ENCODE measurements around the gene DACH1. TPM values are rescaled to one million over a fixed set of nuclear protein-coding genes. Genes with fewer than 3 reads are reported as not detected.

Gene DACH1
- not detected in 2 replicates for total RNA-seq (2014; rRNA removed)
- Bru-seq, nascent RNA = percentile 25 among the genes with signal in this experiment
- BruChase-seq, experiment 1, labeled RNA remaining after a 6-hour chase = percentile 10 among the genes with signal in this experiment
- percentile 24 among the genes with signal in this experiment for BruChase-seq, experiment 2, labeled RNA remaining after a 2-hour chase
- long read RNA-seq, full-length matches to known transcripts = 1 of 2 reads
- long read RNA-seq, partial matches to known transcripts = 0 of 2 reads
- long read RNA-seq, other reads (novel, unspliced or antisense) = 1 of 2 reads

DNA sequence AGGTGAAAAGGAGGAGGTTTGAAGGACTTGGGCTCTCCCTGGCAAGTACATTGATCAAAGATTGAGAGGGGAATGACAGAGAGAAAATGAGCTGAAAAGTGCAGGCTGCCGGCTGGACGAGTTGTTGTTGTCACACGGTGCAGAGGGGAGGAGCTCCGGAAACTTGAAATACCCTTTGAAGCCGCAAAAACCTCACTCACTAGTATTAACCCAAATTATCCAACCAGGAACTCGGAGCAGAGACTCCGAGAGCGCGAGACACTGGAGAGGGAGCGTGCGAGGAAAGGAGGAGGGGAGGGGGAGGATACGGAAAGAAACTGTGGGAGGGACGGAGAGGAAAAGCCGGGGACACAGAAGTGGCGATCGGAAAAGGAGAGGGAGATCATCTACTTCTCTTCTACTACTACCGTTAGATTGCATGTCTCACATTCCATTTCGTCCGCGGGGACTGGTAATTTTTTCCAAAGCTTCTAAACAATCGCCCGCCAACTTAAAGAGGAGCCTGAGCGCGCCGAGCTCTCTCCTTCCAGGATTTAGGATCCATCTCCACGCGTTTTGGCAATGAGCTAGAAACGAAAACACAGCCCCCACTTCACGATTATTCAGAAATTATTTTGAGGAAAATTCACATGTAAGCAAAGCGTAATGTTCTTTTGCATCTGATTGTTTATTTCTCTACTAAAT lies at the start of gene DACH1:
Gene DACH1, minus strand, starts transcription at position 74 of the 684 bp plus-strand sequence.
- no peaks in the 10 kb centered on the region for H3F3A ChIP-seq (ENCODE audit: low read length, unreplicated experiment)
- DNase-seq = peak; percentile 24
- no peak within 1 kb of the TSS for H3K9ac ChIP-seq (ENCODE audit: low read length)
- no peak within 1 kb of the TSS for H3K27ac ChIP-seq (ENCODE audit: low read length)
- no TSS peak for BruUV-seq (replicated peaks)
- peaks cover 70% of the 10 kb centered on the region for H3K27me3 ChIP-seq (ENCODE audit: low read length)
- no peaks in the 10 kb centered on the region for H4K20me1 ChIP-seq (ENCODE audit: low read length)
- H3K4me3 ChIP-seq (ENCODE audit: low read length) = peak within 1 kb of the TSS; percentile 67
- ChIA-PET CTCF (interaction anchor here (0.5 kb wide), 1 partner anchor 400 kb away, joined by 12 read pairs; no protein-coding TSS in a partner anchor), POLR2A (ENCODE audit: unreplicated experiment) (interaction anchor here (0.7 kb wide), 1 partner anchor 388 kb away, joined by 7 read pairs; no protein-coding TSS in a partner anchor)
- no peaks in the 10 kb centered on the region for H3K9me2 ChIP-seq (replicated peaks; ENCODE audit: low read length)
- no peaks in the 10 kb centered on the region for H3K9me3 ChIP-seq (ENCODE audit: low read length)
- H3K4me1 ChIP-seq (ENCODE audit: insufficient read depth, low read length) = no peaks in the 10 kb centered on the region
- intact Hi-C loops (cut with micrococcal nuclease) = loop anchor here (10.0 kb wide), 2 partner anchors 202 to 328 kb away; no protein-coding TSS in a partner anchor
- peak within 1 kb of the TSS; percentile 89 for H3K4me2 ChIP-seq (ENCODE audit: low read length)
- TF ChIP-seq, protein P1, sequence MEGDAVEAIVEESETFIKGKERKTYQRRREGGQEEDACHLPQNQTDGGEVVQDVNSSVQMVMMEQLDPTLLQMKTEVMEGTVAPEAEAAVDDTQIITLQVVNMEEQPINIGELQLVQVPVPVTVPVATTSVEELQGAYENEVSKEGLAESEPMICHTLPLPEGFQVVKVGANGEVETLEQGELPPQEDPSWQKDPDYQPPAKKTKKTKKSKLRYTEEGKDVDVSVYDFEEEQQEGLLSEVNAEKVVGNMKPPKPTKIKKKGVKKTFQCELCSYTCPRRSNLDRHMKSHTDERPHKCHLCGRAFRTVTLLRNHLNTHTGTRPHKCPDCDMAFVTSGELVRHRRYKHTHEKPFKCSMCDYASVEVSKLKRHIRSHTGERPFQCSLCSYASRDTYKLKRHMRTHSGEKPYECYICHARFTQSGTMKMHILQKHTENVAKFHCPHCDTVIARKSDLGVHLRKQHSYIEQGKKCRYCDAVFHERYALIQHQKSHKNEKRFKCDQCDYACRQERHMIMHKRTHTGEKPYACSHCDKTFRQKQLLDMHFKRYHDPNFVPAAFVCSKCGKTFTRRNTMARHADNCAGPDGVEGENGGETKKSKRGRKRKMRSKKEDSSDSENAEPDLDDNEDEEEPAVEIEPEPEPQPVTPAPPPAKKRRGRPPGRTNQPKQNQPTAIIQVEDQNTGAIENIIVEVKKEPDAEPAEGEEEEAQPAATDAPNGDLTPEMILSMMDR (conservative IDR thresholded peaks at IDR 0.05; ENCODE audit: low read depth, low read length) = no peak
- TF ChIP-seq EZH2 (IDR thresholded peaks at IDR 0.05; ENCODE audit: low read length, unreplicated experiment) (no peak), EZH2phosphoT487 (IDR thresholded peaks at IDR 0.05; ENCODE audit: borderline replicate concordance, low read length) (no peak)
- peak; percentile 82 for ATAC-seq
- H3K36me3 ChIP-seq (ENCODE audit: low read depth, low read length) = no peaks in the 10 kb centered on the region
- no peaks in the 10 kb centered on the region for H3K79me2 ChIP-seq (ENCODE audit: low read length)
- peak within 1 kb of the TSS; percentile 69 for H2AFZ ChIP-seq (ENCODE audit: low read length)

DNA sequence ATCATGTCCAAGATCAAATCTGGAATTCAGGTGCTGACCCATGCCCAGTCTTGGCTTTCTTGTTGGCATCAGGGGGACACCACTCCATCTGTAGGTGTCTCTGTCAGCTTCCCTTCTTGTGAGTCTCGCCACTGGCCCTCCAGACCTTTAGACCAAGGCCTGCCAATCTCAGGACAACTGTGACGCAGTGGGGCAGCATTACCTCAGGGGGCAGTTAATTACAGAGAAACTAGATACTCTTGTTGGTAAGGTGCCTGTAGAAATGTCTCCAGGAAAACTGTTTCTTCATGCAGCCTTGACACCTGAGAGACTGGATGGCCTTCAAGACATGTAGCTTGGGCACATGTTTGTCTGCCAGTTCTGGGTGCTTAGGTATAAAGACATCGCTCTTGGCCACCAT lies 46.7 kb upstream of the DACH1 start:
- intact Hi-C loops (cut with micrococcal nuclease) = no loop called here
- no peak for ATAC-seq
- Histone ChIP-seq H4K20me1 (ENCODE audit: low read length) (no peaks in the 10 kb centered on the region), H3K79me2 (ENCODE audit: low read length) (no peaks in the 10 kb centered on the region), H2AFZ (ENCODE audit: low read length) (no peak overlapping the region), H3K27me3 (ENCODE audit: low read length) (no peaks in the 10 kb centered on the region), H3K9me3 (ENCODE audit: low read length) (no peaks in the 10 kb centered on the region), H3K4me2 (ENCODE audit: low read length) (no peak overlapping the region), H3K9ac (ENCODE audit: low read length) (no peak overlapping the region), H3F3A (ENCODE audit: low read length, unreplicated experiment) (no peaks in the 10 kb centered on the region), H3K4me3 (ENCODE audit: low read length) (no peak overlapping the region), H3K27ac (ENCODE audit: low read length) (no peak overlapping the region), H3K36me3 (ENCODE audit: low read depth, low read length) (no peaks in the 10 kb centered on the region), H3K9me2 (replicated peaks; ENCODE audit: low read length) (no peaks in the 10 kb centered on the region), H3K4me1 (ENCODE audit: insufficient read depth, low read length) (no peaks in the 10 kb centered on the region)
- POLR2A ChIA-PET (ENCODE audit: unreplicated experiment) = no interaction called here
- no TSS peak for BruUV-seq (replicated peaks)
- no peak for DNase-seq
- CTCF ChIA-PET = no interaction called here
- TF ChIP-seq, protein P1 (conservative IDR thresholded peaks at IDR 0.05; ENCODE audit: low read depth, low read length) = no peak
- no peak for TF ChIP-seq EZH2phosphoT487 (IDR thresholded peaks at IDR 0.05; ENCODE audit: borderline replicate concordance, low read length)
- no peak for TF ChIP-seq EZH2 (IDR thresholded peaks at IDR 0.05; ENCODE audit: low read length, unreplicated experiment)

DNA sequence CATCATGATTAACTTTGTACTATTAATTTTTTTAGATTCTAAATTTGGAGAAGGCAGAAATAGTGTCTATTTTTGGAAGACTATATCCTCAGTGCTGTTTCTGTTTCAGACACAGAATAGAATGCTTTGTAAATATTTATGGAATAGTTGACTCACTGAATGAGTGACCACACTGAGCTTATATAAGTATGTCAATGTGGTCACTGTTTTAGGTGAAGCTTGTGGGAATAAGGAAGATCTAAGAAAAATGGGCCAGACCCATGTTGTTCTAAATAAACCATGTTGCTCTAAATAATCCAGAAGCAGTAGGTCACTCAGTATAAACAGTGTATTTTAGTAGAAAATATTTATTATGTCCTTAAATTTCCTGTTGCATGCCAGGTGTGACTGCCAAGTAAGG lies 45.5 kb upstream of the DACH1 start:
- H3K4me2 ChIP-seq (ENCODE audit: low read length) = no peak overlapping the region
- TF ChIP-seq, protein P1 (conservative IDR thresholded peaks at IDR 0.05; ENCODE audit: low read depth, low read length) = no peak
- TF ChIP-seq EZH2 (IDR thresholded peaks at IDR 0.05; ENCODE audit: low read length, unreplicated experiment) = no peak
- TF ChIP-seq EZH2phosphoT487 (IDR thresholded peaks at IDR 0.05; ENCODE audit: borderline replicate concordance, low read length) = no peak
- peak; percentile 91 for ATAC-seq
- no peaks in the 10 kb centered on the region for H3K4me1 ChIP-seq (ENCODE audit: insufficient read depth, low read length)
- H4K20me1 ChIP-seq (ENCODE audit: low read length) = no peaks in the 10 kb centered on the region
- H2AFZ ChIP-seq (ENCODE audit: low read length) = no peak overlapping the region
- DNase-seq = peak; percentile 2
- H3K9me2 ChIP-seq (replicated peaks; ENCODE audit: low read length) = no peaks in the 10 kb centered on the region
- no peak overlapping the region for H3K4me3 ChIP-seq (ENCODE audit: low read length)
- H3K27ac ChIP-seq (ENCODE audit: low read length) = peak overlapping the region; percentile 37
- no peaks in the 10 kb centered on the region for H3F3A ChIP-seq (ENCODE audit: low read length, unreplicated experiment)
- BruUV-seq (replicated peaks) = no TSS peak
- POLR2A ChIA-PET (ENCODE audit: unreplicated experiment) = no interaction called here
- intact Hi-C loops (cut with micrococcal nuclease) = no loop called here
- H3K27me3 ChIP-seq (ENCODE audit: low read length) = no peaks in the 10 kb centered on the region
- no peaks in the 10 kb centered on the region for H3K79me2 ChIP-seq (ENCODE audit: low read length)
- CTCF ChIA-PET = no interaction called here
- no peak overlapping the region for H3K9ac ChIP-seq (ENCODE audit: low read length)
- no peaks in the 10 kb centered on the region for H3K9me3 ChIP-seq (ENCODE audit: low read length)
- H3K36me3 ChIP-seq (ENCODE audit: low read depth, low read length) = no peaks in the 10 kb centered on the region

Measured in PC-3 (cell line).